PC-3 (cell line): ENCODE results near the gene DOCK1. TPM values are rescaled to one million over a fixed set of nuclear protein-coding genes. Genes with fewer than 3 reads are reported as not detected.

Experiments used
- ATAC-seq: fragments of 200-7000 bp; cut with Tn5 transposase; 2 replicates; pipeline ENCODE4 v1.9.1; 2020; ENCODE audit warnings: mild to moderate bottlenecking, moderate library complexity
- BruUV-seq: library from RNA; stranded (reverse); fragments of 400-500 nt; replicated peaks from 2 replicates; lab custom pipeline; 2021; lab: Mats Ljungman, UMichigan
- CTCF ChIA-PET: fragments of 300-600 bp; sonication (Branson Sonifier 250); formaldehyde crosslinking; loops from one replicate; lab custom pipeline; 2022; ENCODE audit warnings: antibody characterized with exemption; lab: Charles Lee
- POLR2A ChIA-PET: fragments of 300-600 bp; sonication (Branson Sonifier 250); formaldehyde crosslinking; loops from one replicate; lab custom pipeline; 2022; ENCODE audit warnings: antibody characterized with exemption; ENCODE audit not compliant: unreplicated experiment; lab: Charles Lee
- DNase-seq: peaks from one replicate; pipeline ENCODE4 v3.0.0-alpha.2; 2015
- H2AFZ ChIP-seq: fragments of 300-600 bp; sonication (generic); 2 replicates; pipeline ENCODE4 v1.6.0; 2016; ENCODE audit warnings: antibody characterized with exemption, low read length
- H3F3A ChIP-seq: fragments of 300-600 bp; sonication (generic); one replicate; pipeline ENCODE4 v1.6.0; 2017; ENCODE audit warnings: antibody characterized with exemption, low read length, control low read depth, mild to moderate bottlenecking; ENCODE audit not compliant: unreplicated experiment
- H3K27ac ChIP-seq: fragments of 300-600 bp; sonication (generic); 2 replicates; pipeline ENCODE4 v1.5.1; 2016; ENCODE audit warnings: mild to moderate bottlenecking, low read length
- H3K27me3 ChIP-seq: fragments of 300-600 bp; sonication (generic); 2 replicates; pipeline ENCODE4 v1.6.1; 2016; ENCODE audit warnings: low read length, mixed read lengths
- H3K36me3 ChIP-seq: fragments of 300-600 bp; sonication (generic); 2 replicates; pipeline ENCODE4 v1.6.1; 2016; ENCODE audit warnings: low read depth, mixed run types, low read length, mixed read lengths
- H3K4me1 ChIP-seq: fragments of 300-600 bp; sonication (generic); 2 replicates; pipeline ENCODE4 v1.5.1; 2016; ENCODE audit warnings: low read length; ENCODE audit not compliant: insufficient read depth
- H3K4me2 ChIP-seq: fragments of 300-600 bp; sonication (generic); 2 replicates; pipeline ENCODE4 v1.6.0; 2016; ENCODE audit warnings: low read length
- H3K4me3 ChIP-seq: fragments of 300-600 bp; sonication (generic); 2 replicates; pipeline ENCODE4 v1.5.1; 2016; ENCODE audit warnings: mild to moderate bottlenecking, low read length, mixed read lengths
- H3K79me2 ChIP-seq: fragments of 300-600 bp; sonication (generic); 2 replicates; pipeline ENCODE4 v1.6.1; 2017; ENCODE audit warnings: low read length, mixed read lengths
- H3K9ac ChIP-seq: fragments of 300-600 bp; sonication (generic); 2 replicates; pipeline ENCODE4 v1.6.0; 2016; ENCODE audit warnings: mild to moderate bottlenecking, low read length
- H3K9me2 ChIP-seq: fragments of 300-600 bp; sonication (generic); replicated peaks from 2 replicates; pipeline ENCODE4 v1.6.1; 2016; ENCODE audit warnings: mixed run types, low read length, mixed read lengths
- H3K9me3 ChIP-seq: fragments of 300-600 bp; sonication (generic); 2 replicates; pipeline ENCODE4 v1.6.1; 2016; ENCODE audit warnings: low read length, mixed read lengths
- H4K20me1 ChIP-seq: fragments of 300-600 bp; sonication (generic); 2 replicates; pipeline ENCODE4 v1.6.1; 2016; ENCODE audit warnings: low read length, mixed read lengths
- EZH2 ChIP-seq: fragments of 300-600 bp; sonication (generic); IDR thresholded peaks from one replicate; pipeline ENCODE4 v1.6.1; 2017; ENCODE audit warnings: antibody characterized with exemption, mild to moderate bottlenecking, low read length; ENCODE audit not compliant: unreplicated experiment
- EZH2phosphoT487 ChIP-seq: fragments of 300-600 bp; sonication (generic); IDR thresholded peaks from 2 replicates; pipeline ENCODE4 v1.6.1; 2018; ENCODE audit warnings: mild to moderate bottlenecking, antibody characterized with exemption, low read length, borderline replicate concordance
- intact Hi-C: fragments of 100-400 bp; cut with micrococcal nuclease; formaldehyde crosslinking; loops from 2 replicates; pipeline ENCODE4 v1.9.0; 2023
- total RNA-seq: library from RNA; depleted of rRNA; stranded (reverse); fragments of >200 nt; gene quantifications from 2 replicates; pipeline ENCODE4 v1.2.3, GENCODE V29; 2014
- TF ChIP-seq, protein P1 (sequence below): fragments of 300-600 bp; sonication (generic); conservative IDR thresholded peaks from 2 replicates; pipeline ENCODE4 v1.5.1; 2017; ENCODE audit warnings: antibody characterized with exemption, low read depth, mild to moderate bottlenecking, low read length

DOCK1 gene
- total RNA-seq, 1 experiment from 2014 or later: 34.3 TPM

DNA sequence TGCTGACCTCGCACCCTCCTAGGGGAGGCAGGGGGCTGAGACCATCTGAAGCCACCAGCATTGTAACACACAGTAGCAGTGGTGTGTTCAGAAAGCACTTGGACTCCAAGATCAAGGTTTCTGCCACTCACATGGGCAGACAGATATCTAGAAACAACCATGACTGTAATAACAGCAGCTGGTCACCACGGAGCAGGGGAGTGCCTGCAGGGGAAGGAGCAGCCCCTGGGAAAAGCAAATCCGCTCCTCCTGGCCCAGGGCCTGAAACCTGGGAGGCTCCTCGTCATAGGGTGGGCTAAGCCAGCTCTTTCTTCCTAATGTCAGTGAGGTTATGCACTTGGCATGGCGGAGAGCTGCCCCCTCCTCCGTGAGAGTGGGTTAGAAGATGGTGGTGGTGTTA is 409.6 kb downstream of the DOCK1 start:
- no peaks in the 10 kb centered on the region for H3K27me3 ChIP-seq
- no peaks in the 10 kb centered on the region for H3K4me1 ChIP-seq
- DNase-seq (no peak), ATAC-seq (no peak)
- H3K27ac ChIP-seq: no peak overlapping the region
- H2AFZ ChIP-seq: no peak overlapping the region
- no peak overlapping the region for H3K4me3 ChIP-seq
- TF ChIP-seq EZH2: no peak
- no peak for TF ChIP-seq EZH2phosphoT487
- no peaks in the 10 kb centered on the region for H3K9me3 ChIP-seq
- intact Hi-C loops: no loop called here
- H3K9me2 ChIP-seq: no peaks in the 10 kb centered on the region
- ChIA-PET CTCF (no interaction called here), POLR2A (no interaction called here)
- no peaks in the 10 kb centered on the region for H3F3A ChIP-seq
- no peaks in the 10 kb centered on the region for H3K36me3 ChIP-seq
- no peak overlapping the region for H3K4me2 ChIP-seq
- H4K20me1 ChIP-seq: no peaks in the 10 kb centered on the region
- H3K79me2 ChIP-seq: no peaks in the 10 kb centered on the region
- no TSS peak for BruUV-seq
- H3K9ac ChIP-seq: no peak overlapping the region

DNA sequence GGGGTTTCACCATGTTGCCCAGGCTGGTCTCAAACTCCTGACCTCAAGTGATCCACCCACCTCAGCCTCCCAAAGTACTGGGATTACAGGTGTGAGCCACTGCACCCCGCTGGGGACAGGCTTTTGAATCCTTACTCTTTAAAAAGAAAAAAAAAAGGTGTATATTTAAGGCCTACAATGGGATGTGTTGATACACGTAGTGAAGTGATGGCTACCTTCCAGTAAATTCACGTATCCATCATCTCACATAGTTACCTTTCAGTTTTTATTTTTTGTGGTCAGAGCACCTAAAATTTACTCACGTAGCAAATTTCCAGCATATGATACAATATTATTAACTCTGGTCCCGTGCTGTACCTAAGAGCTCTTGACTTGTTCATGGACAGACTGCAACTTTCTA is 410.7 kb downstream of the DOCK1 start:
- intact Hi-C loops: no loop called here
- Histone ChIP-seq H2AFZ (no peak overlapping the region), H3F3A (no peaks in the 10 kb centered on the region), H3K9me3 (no peaks in the 10 kb centered on the region), H4K20me1 (no peaks in the 10 kb centered on the region), H3K79me2 (no peaks in the 10 kb centered on the region), H3K9ac (no peak overlapping the region), H3K9me2 (no peaks in the 10 kb centered on the region), H3K27me3 (no peaks in the 10 kb centered on the region), H3K4me3 (no peak overlapping the region), H3K4me1 (no peaks in the 10 kb centered on the region), H3K27ac (no peak overlapping the region), H3K4me2 (no peak overlapping the region), H3K36me3 (no peaks in the 10 kb centered on the region)
- TF ChIP-seq, protein P1, sequence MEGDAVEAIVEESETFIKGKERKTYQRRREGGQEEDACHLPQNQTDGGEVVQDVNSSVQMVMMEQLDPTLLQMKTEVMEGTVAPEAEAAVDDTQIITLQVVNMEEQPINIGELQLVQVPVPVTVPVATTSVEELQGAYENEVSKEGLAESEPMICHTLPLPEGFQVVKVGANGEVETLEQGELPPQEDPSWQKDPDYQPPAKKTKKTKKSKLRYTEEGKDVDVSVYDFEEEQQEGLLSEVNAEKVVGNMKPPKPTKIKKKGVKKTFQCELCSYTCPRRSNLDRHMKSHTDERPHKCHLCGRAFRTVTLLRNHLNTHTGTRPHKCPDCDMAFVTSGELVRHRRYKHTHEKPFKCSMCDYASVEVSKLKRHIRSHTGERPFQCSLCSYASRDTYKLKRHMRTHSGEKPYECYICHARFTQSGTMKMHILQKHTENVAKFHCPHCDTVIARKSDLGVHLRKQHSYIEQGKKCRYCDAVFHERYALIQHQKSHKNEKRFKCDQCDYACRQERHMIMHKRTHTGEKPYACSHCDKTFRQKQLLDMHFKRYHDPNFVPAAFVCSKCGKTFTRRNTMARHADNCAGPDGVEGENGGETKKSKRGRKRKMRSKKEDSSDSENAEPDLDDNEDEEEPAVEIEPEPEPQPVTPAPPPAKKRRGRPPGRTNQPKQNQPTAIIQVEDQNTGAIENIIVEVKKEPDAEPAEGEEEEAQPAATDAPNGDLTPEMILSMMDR: no peak
- TF ChIP-seq EZH2 (no peak), EZH2phosphoT487 (no peak)
- ATAC-seq: no peak
- no peak for DNase-seq
- BruUV-seq: no TSS peak
- ChIA-PET CTCF (no interaction called here), POLR2A (no interaction called here)

DNA sequence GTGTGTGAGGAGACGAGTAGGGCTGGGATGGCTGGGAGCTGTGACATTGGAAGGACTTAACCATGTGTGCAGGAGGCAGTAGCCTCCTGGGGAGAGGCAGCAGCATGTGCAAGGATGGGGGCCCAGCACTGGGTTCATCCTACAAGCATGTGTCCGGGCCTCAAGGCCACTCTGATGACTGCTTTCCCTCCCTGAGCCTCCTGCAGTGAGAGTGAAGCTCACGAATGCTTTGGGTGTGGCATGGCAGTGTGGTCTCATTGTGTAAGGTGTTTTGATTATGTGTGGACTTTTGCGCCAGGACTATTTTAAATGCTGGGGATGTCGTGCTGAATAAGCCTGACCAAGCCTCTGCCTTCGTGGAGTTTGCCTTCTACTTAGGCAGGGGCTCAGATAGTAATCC is 413.2 kb downstream of the DOCK1 start:
- no peak for TF ChIP-seq EZH2phosphoT487
- TF ChIP-seq, protein P1: no peak
- TF ChIP-seq EZH2: no peak
- Histone ChIP-seq H3K4me1 (no peaks in the 10 kb centered on the region), H3K36me3 (no peaks in the 10 kb centered on the region), H3K9me3 (no peaks in the 10 kb centered on the region), H3K4me3 (no peak overlapping the region), H3K27ac (no peak overlapping the region), H3K27me3 (no peaks in the 10 kb centered on the region), H3K4me2 (no peak overlapping the region), H3K79me2 (no peaks in the 10 kb centered on the region), H3K9ac (no peak overlapping the region), H4K20me1 (no peaks in the 10 kb centered on the region), H3F3A (no peaks in the 10 kb centered on the region), H2AFZ (no peak overlapping the region), H3K9me2 (no peaks in the 10 kb centered on the region)
- intact Hi-C loops: no loop called here
- no TSS peak for BruUV-seq
- no peak for DNase-seq
- ATAC-seq: no peak
- ChIA-PET POLR2A (no interaction called here), CTCF (no interaction called here)
